ENCODE results near the gene STX18.
"Not testable (repeated sequence)": the region's sequence is repeated elsewhere in the genome, so short reads cannot be mapped to it uniquely, and the experiment has no call there.

GRCh38 chr4:4569861-4570260 lies 28.0 kb upstream of the STX18 start:
- not testable (repeated sequence) for TF ChIP-seq CTCF, POLR2A (IDR thresholded peaks at IDR 0.05)

Data from right lobe of liver (tissue), 4 donors.